Measurements from ENCODE around the gene ABR.

The ABR gene

DNA sequence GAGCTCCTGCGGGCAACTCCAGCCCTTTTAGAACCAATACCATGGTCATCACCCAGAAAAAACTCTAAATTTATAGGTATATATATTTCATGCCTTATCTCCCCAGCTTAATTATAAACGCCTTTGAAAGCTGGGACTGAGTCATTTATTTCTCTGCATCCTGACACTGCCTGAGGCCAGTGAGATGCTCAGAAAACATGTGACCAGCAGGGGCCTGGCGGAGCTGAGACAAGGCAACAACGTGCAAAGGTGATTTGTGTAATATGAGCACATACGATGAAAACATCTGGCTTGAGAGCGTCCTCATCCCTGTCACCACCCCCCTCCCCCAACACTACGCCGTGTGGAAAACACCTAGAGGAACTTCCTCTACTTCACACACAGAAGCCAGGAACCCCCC, 222.9 kb downstream of the ABR start:
- Histone ChIP-seq H3K4me3 (ENCODE audit: low read depth, low read length) (no peak overlapping the region), H3K9ac (ENCODE audit: low read depth, low read length) (no peak overlapping the region), H3K9me3 (ENCODE audit: control insufficient read depth, insufficient read depth, low read length) (no peaks in the 10 kb centered on the region), H3K36me3 (ENCODE audit: control insufficient read depth, insufficient read depth, low read length) (no peaks in the 10 kb centered on the region), H3K27me3 (ENCODE audit: control insufficient read depth, insufficient read depth, low read length) (no peaks in the 10 kb centered on the region), H3K27ac (ENCODE audit: low read depth, low read length) (no peak overlapping the region), H3K4me1 (ENCODE audit: control insufficient read depth, insufficient read depth, low read length) (peaks cover 9% of the 10 kb centered on the region)

DNA sequence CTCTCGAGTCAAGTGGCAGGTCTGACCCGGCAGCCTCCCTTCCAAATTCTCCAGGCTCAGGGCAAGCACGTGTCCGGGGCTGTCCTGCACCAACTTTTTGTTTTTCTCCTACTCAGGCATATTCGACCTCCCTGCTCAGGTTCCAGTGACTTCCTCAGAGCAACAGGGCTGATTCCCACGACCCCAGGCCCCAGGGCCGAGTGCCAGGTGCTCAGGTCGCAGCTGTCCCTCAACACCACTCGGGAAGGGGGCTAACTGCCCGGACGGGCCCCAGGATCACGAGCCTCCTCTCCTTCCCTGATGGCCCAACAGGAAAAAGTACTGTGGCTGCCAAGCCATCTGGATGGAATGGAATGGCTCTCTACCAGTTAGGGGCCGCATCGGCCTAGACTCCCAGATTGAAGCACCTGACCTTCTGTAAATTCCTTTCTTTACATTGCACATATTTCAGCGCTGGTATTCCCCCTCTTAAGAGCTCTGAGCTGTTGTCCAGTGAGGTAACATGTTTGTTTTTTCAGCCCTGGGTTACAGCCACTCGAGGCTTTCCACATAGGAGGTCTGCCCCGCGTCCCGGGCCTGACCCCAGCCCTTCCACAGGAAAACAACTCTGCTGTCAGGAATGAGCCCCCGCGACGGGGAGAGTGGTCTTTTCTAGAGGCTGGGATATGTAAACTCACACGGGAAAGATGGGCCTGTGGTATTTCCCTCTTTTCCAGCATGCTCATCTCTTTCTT, 225.2 kb downstream of the ABR start:
- Histone ChIP-seq H3K4me3 (ENCODE audit: low read depth, low read length) (no peak overlapping the region), H3K9ac (ENCODE audit: low read depth, low read length) (no peak overlapping the region), H3K36me3 (ENCODE audit: control insufficient read depth, insufficient read depth, low read length) (no peaks in the 10 kb centered on the region), H3K9me3 (ENCODE audit: control insufficient read depth, insufficient read depth, low read length) (no peaks in the 10 kb centered on the region), H3K4me1 (ENCODE audit: control insufficient read depth, insufficient read depth, low read length) (peaks cover 24% of the 10 kb centered on the region), H3K27me3 (ENCODE audit: control insufficient read depth, insufficient read depth, low read length) (no peaks in the 10 kb centered on the region), H3K27ac (ENCODE audit: low read depth, low read length) (peak overlapping the region; percentile 36)

DNA sequence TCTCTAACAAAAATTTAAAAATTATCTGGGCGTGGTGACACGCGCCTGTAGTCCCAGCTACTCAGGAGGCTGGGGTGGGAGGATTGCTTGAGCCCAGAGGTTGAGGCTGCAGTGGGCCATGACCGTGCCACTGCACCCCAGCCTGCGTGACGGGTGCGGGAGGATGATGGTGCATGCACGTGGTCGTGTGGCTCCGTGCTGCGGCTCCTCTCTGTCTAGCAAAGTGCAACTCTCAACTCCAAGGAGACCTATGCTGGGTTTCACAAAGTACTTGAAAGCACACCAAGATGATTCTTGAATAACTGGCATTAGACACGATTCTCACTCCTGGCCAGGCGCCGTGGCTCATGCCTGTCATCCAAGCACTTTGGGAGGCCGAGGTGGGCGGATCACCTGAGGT, 226.0 kb downstream of the ABR start:
- no peaks in the 10 kb centered on the region for H3K36me3 ChIP-seq (ENCODE audit: control insufficient read depth, insufficient read depth, low read length)
- H3K27ac ChIP-seq (ENCODE audit: low read depth, low read length), result no peak overlapping the region
- no peak overlapping the region for H3K4me3 ChIP-seq (ENCODE audit: low read depth, low read length)
- H3K4me1 ChIP-seq (ENCODE audit: control insufficient read depth, insufficient read depth, low read length), result peaks cover 24% of the 10 kb centered on the region
- no peak overlapping the region for H3K9ac ChIP-seq (ENCODE audit: low read depth, low read length)
- no peaks in the 10 kb centered on the region for H3K9me3 ChIP-seq (ENCODE audit: control insufficient read depth, insufficient read depth, low read length)
- H3K27me3 ChIP-seq (ENCODE audit: control insufficient read depth, insufficient read depth, low read length), result no peaks in the 10 kb centered on the region

Measured in HUES48 (cell line).